ENCODE measurements around the gene RHOG. TPM values are rescaled to one million over a fixed set of nuclear protein-coding genes. Genes with fewer than 3 reads are reported as not detected.

RHOG gene
- total and polyA plus RNA-seq, 9 of the 15 experiments (the other 6 are each of a cell fraction or from before 2014, with no cell fraction given) = 22.6 to 162 (median 80.3) TPM

DNA sequence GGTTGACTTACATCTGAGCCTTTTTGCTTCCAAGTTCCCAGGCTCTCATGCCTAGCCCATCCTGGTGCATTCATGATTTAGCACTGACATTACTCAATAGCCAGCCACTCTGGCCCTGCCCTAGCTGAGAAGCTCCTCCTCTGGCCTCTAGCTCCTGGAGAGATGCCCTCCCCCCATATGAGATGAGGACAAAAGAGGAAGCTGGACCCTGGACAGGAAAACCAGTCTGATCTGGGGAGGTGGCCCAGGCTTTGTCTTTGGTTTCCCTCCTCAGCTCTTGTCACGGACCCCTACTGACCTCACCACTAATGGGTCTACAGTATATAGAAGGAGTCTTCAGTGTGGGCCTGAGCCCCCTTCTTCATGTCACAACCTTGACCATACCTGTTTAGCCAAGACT is 3.0 kb downstream of the RHOG start (continued):
- TF ChIP-seq CBX8 (IDR thresholded peaks at IDR 0.05; ENCODE audit: borderline replicate concordance, extremely low read depth, low read depth, low read length, poor library complexity, severe bottlenecking) = no peak
- TF ChIP-seq, protein P1, sequence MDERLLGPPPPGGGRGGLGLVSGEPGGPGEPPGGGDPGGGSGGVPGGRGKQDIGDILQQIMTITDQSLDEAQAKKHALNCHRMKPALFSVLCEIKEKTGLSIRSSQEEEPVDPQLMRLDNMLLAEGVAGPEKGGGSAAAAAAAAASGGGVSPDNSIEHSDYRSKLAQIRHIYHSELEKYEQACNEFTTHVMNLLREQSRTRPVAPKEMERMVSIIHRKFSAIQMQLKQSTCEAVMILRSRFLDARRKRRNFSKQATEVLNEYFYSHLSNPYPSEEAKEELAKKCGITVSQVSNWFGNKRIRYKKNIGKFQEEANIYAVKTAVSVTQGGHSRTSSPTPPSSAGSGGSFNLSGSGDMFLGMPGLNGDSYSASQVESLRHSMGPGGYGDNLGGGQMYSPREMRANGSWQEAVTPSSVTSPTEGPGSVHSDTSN (CRISPR knock-in tag; IDR thresholded peaks at IDR 0.05; ENCODE audit: low read depth) = no peak
- TF ChIP-seq, protein P1 (tag; conservative IDR thresholded peaks at IDR 0.05; ENCODE audit: low read depth) = peak; percentile 75
- peak; percentile 86 for TF ChIP-seq CEBPG (CRISPR knock-in tag; IDR thresholded peaks at IDR 0.05)
- peak; percentile 58 to 89; a peak in 3 of 4 replicates for TF ChIP-seq CEBPG (tag; conservative IDR thresholded peaks at IDR 0.05 in 1 of 2, IDR thresholded peaks at IDR 0.05 in 1 of 2)
- no peak for TF ChIP-seq ZNF699 (CRISPR knock-in tag; IDR thresholded peaks at IDR 0.05; ENCODE audit: insufficient replicate concordance)
- no peak for TF ChIP-seq SP2 (IDR thresholded peaks at IDR 0.05; ENCODE audit: extremely low read depth, low read depth, low read length, poor library complexity, severe bottlenecking)
- TF ChIP-seq, protein P2, sequence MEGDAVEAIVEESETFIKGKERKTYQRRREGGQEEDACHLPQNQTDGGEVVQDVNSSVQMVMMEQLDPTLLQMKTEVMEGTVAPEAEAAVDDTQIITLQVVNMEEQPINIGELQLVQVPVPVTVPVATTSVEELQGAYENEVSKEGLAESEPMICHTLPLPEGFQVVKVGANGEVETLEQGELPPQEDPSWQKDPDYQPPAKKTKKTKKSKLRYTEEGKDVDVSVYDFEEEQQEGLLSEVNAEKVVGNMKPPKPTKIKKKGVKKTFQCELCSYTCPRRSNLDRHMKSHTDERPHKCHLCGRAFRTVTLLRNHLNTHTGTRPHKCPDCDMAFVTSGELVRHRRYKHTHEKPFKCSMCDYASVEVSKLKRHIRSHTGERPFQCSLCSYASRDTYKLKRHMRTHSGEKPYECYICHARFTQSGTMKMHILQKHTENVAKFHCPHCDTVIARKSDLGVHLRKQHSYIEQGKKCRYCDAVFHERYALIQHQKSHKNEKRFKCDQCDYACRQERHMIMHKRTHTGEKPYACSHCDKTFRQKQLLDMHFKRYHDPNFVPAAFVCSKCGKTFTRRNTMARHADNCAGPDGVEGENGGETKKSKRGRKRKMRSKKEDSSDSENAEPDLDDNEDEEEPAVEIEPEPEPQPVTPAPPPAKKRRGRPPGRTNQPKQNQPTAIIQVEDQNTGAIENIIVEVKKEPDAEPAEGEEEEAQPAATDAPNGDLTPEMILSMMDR (IDR thresholded peaks at IDR 0.05 in 2 of 3, conservative IDR thresholded peaks at IDR 0.05 in 1 of 3; ENCODE audit: insufficient read depth in 2 of 3, low read depth in 1 of 3, low read length in 3 of 3) = no peak
- TF ChIP-seq YBX1 (IDR thresholded peaks at IDR 0.05) = no peak
- no peak for TF ChIP-seq NFRKB (IDR thresholded peaks at IDR 0.05; ENCODE audit: low read depth)
- TF ChIP-seq ZNF197 (CRISPR knock-in tag; IDR thresholded peaks at IDR 0.05; ENCODE audit: low read depth) = no peak
- TF ChIP-seq NCOA6 (IDR thresholded peaks at IDR 0.05) = no peak
- TF ChIP-seq, protein P3, sequence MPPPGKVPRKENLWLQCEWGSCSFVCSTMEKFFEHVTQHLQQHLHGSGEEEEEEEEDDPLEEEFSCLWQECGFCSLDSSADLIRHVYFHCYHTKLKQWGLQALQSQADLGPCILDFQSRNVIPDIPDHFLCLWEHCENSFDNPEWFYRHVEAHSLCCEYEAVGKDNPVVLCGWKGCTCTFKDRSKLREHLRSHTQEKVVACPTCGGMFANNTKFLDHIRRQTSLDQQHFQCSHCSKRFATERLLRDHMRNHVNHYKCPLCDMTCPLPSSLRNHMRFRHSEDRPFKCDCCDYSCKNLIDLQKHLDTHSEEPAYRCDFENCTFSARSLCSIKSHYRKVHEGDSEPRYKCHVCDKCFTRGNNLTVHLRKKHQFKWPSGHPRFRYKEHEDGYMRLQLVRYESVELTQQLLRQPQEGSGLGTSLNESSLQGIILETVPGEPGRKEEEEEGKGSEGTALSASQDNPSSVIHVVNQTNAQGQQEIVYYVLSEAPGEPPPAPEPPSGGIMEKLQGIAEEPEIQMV (tag; conservative IDR thresholded peaks at IDR 0.05; ENCODE audit: low read depth) = no peak
- TF ChIP-seq, protein P4, sequence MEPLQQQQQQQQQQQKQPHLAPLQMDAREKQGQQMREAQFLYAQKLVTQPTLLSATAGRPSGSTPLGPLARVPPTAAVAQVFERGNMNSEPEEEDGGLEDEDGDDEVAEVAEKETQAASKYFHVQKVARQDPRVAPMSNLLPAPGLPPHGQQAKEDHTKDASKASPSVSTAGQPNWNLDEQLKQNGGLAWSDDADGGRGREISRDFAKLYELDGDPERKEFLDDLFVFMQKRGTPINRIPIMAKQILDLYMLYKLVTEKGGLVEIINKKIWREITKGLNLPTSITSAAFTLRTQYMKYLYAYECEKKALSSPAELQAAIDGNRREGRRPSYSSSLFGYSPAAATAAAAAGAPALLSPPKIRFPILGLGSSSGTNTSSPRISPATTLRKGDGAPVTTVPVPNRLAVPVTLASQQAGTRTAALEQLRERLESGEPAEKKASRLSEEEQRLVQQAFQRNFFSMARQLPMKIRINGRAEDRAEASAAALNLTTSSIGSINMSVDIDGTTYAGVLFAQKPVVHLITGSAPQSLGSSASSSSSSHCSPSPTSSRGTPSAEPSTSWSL (CRISPR knock-in tag; IDR thresholded peaks at IDR 0.05; ENCODE audit: borderline replicate concordance) = no peak
- TF ChIP-seq DIDO1 (tag; IDR thresholded peaks at IDR 0.05; ENCODE audit: low read depth) = no peak
- TF ChIP-seq XRCC5 (IDR thresholded peaks at IDR 0.05; ENCODE audit: low read depth, low read length) = no peak
- peak; percentile 48; the same call in 1 of the 2 replicates for TF ChIP-seq POLR2AphosphoS5 (IDR thresholded peaks at IDR 0.05; ENCODE audit: control insufficient read depth, insufficient read depth, low read depth, low read length)
- TF ChIP-seq TBL1XR1 (IDR thresholded peaks at IDR 0.05; ENCODE audit: low read length in 2 of 2) = 0 out of 4 replicates have a peak, but pooled peaks of 1 of the 2 experiments have one; percentile 43
- no peak for TF ChIP-seq TCF7L2 (IDR thresholded peaks at IDR 0.05; ENCODE audit: low read depth, low read length)

All from K562 (cell line).